Stimulated activated CD4-positive, alpha-beta T cell treated with anti-CD3 and anti-CD28 coated beads, TNF-alpha, amount 100 ng/mL, for 24 hours (primary cell): ENCODE data around the gene BICRA.

Source experiments
- DNase-seq, 3 experiments: peaks; one replicate each; pipeline ENCODE4 v3.0.0-alpha.2; 2020; ENCODE audit warnings: low read depth in 3 of 3

BICRA gene

DNA sequence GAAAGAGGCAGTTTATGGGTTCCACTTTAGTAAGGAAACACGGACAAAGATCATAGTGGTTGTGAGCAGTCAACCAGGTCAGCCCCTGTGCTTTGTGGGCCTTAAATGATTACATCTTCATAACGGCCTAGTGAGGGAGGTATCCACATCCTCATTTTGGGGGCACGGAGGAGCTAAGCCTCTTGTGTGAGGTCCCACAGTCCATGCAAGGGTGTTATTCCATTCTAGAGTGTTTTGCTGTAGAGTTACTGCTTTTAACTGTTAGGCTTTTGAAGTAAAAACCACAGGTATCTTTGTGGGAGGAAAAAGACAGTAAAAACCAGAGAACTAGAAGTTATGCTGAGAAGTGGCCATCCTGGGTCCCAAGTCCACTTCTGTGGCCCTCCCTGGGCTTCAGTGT lies 140.4 kb downstream of the BICRA start:
- DNase-seq = no peak

DNA sequence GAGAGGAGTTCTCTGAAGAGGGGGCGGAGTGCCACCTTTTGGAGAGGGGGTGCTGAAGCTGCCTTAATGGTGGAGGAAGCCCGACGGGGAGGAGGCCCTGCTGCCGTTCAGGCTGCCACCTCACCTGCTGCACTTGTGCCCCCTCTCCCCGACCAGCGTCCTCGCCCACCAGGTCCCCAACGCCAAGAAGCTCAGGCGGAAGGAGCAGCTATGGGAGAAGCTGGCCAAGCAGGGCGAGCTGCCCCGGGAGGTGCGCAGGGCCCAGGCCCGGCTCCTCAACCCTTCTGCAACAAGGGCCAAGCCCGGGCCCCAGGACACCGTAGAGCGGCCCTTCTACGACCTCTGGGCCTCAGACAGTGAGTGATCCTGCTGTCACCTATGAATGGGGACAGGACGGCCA lies 141.8 kb downstream of the BICRA start:
- no peak for DNase-seq

DNA sequence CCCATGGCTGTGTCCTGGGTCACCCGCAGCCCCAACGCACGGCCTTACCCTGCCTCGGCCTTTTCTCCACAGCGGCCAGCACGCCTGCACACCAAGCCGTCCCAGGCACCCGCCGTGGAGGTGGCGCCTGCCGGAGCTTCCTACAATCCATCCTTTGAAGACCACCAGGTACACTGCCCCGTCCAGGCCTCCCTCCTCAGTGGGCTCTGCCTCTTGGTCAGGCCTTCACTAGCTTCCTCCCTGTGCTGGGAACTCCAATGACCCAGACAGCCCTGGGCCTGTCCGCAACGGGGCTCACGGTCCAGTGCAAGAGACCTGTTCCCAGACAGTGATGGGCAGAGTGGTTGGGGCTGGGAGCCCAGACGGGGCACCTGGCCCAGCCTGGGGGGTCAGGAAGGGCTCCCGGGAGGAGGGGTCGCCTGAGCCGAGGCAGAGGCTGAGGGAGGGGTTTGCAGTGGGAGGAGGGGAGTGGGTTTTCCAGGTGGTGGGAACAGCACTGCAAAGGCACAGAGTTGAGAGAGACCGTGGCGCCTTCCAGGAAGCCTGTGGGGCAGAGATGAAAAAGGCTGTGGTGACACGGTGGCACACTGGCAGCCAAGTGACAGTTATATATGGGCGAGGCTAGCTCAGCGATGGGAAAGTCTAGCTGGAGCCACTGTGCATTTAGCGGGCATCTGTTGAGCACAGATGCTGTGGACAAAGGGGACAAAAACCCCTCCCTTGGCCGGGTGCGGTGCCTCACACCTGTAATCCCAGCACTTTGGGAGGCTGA lies 143.7 kb downstream of the BICRA start:
- DNase-seq = no peak
